Erythroblast (primary cell): ENCODE results near the gene TMPRSS5.

ENCODE experiments used
- GATA1 ChIP-seq: IDR thresholded peaks from 2 replicates; pipeline ENCODE4 v1.6.1; 2011; ENCODE audit warnings: low read depth, mild to moderate bottlenecking, control low read depth, low read length, moderate library complexity
- POLR2A ChIP-seq: IDR thresholded peaks from 2 replicates; pipeline ENCODE4 v1.6.1; 2011; ENCODE audit warnings: mild to moderate bottlenecking, low read length

GRCh38 chr11:113695207-113695606 is 10.9 kb downstream of the TMPRSS5 start:
- no peak for TF ChIP-seq POLR2A
- TF ChIP-seq GATA1 = no peak
